Measurements from ENCODE around the gene TRPV5. TPM values are rescaled to one million over a fixed set of nuclear protein-coding genes. Genes with fewer than 3 reads are reported as not detected.

The TRPV5 gene
- polyA plus RNA-seq, 1 experiment = not detected

DNA sequence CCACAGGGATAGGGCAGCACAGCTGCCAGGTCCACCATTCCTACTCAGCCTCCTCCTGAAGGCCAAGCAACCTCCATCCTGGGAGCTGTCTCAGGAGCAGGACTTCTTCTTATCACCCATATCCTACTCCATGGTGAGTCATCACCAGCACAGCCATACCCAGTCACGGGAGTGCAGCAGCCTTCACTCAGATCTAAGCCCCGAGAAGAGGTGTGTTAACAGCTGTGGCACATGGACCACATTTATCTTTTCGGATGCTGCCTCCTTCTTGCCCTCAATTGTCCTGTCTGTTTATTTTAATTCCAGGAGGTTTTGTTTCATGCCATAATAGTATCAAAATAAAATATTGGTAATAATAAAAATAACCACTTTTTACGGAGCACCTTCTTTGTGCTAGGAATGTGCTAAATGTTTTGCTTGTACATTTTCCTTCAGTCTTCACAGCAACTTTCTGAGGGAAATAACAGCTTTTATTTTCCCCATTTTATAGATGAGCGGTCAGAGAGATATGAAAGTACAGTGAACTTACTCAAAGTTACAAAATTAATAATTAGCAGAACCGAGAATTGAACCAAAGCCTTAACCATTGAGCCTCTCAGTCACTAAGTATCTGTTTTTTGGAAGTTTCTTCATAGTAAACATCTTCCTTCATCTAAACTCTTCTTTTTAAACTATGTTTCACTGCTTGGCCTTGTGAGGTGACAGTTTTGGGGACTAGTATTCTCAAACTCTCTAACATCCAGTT, 31.1 kb upstream of the TRPV5 start:
- ChIA-PET CTCF (no interaction called here), POLR2A (no interaction called here)
- no peak for DNase-seq (ENCODE audit: low read depth)
- Histone ChIP-seq H3K36me3 (ENCODE audit: control insufficient read depth, insufficient read depth, low read length) (no peaks in the 10 kb centered on the region), H3K27me3 (ENCODE audit: control insufficient read depth, insufficient read depth, low read length) (no peaks in the 10 kb centered on the region), H3K4me3 (ENCODE audit: low read depth, low read length) (no peak overlapping the region)
- TF ChIP-seq, protein P1, sequence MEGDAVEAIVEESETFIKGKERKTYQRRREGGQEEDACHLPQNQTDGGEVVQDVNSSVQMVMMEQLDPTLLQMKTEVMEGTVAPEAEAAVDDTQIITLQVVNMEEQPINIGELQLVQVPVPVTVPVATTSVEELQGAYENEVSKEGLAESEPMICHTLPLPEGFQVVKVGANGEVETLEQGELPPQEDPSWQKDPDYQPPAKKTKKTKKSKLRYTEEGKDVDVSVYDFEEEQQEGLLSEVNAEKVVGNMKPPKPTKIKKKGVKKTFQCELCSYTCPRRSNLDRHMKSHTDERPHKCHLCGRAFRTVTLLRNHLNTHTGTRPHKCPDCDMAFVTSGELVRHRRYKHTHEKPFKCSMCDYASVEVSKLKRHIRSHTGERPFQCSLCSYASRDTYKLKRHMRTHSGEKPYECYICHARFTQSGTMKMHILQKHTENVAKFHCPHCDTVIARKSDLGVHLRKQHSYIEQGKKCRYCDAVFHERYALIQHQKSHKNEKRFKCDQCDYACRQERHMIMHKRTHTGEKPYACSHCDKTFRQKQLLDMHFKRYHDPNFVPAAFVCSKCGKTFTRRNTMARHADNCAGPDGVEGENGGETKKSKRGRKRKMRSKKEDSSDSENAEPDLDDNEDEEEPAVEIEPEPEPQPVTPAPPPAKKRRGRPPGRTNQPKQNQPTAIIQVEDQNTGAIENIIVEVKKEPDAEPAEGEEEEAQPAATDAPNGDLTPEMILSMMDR (IDR thresholded peaks at IDR 0.05; ENCODE audit: insufficient read depth, low read depth, low read length) = no peak

DNA sequence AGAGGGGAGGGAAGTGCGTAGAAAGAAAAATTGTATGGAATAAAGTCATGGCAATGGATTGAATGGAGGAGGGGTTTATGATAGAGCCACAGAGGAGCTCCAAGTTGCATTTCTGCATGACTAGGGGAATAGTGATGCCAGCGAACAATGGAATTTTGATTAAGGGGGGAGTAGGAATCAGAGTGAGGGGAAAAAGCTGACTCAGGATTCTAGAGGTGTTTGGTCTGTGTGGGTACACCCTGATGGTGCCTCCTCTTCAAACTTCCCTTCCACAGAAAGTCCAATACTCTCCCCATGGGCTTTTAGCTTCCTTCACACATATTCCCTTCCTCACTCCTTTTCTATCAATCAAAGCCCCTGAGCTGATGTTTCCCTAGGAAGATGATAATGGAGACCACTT, 30.4 kb upstream of the TRPV5 start:
- DNase-seq (ENCODE audit: low read depth) = no peak
- Histone ChIP-seq H3K36me3 (ENCODE audit: control insufficient read depth, insufficient read depth, low read length) (no peaks in the 10 kb centered on the region), H3K27me3 (ENCODE audit: control insufficient read depth, insufficient read depth, low read length) (no peaks in the 10 kb centered on the region), H3K4me3 (ENCODE audit: low read depth, low read length) (no peak overlapping the region)
- TF ChIP-seq, protein P1 (IDR thresholded peaks at IDR 0.05; ENCODE audit: insufficient read depth, low read depth, low read length) = no peak
- CTCF ChIA-PET = interaction anchor here (0.6 kb wide), 1 partner anchor 16 kb away, joined by 3 read pairs; no protein-coding TSS in a partner anchor
- POLR2A ChIA-PET = no interaction called here

DNA sequence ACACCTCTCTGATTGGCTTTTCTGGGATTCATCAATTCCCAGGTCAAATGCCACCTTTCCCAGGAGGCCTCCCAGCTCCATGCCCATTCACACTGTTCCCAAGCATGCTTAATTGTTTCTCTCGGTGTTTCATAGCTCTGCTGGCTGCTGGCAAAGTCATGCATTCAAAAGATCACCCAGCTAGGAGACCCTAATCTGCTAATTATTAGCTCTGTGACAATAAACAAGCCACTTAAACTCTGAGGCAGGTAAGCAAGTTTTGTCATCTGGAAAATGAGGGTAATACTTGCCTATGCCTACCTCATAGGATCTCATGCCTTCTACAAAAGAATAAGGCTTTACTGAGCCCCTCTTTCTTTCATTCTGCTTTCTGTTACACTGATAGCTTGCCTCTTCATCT, 29.4 kb upstream of the TRPV5 start:
- TF ChIP-seq, protein P1 (IDR thresholded peaks at IDR 0.05; ENCODE audit: insufficient read depth, low read depth, low read length) = no peak
- Histone ChIP-seq H3K36me3 (ENCODE audit: control insufficient read depth, insufficient read depth, low read length) (no peaks in the 10 kb centered on the region), H3K4me3 (ENCODE audit: low read depth, low read length) (no peak overlapping the region), H3K27me3 (ENCODE audit: control insufficient read depth, insufficient read depth, low read length) (no peaks in the 10 kb centered on the region)
- ChIA-PET CTCF (no interaction called here), POLR2A (no interaction called here)
- no peak for DNase-seq (ENCODE audit: low read depth)

DNA sequence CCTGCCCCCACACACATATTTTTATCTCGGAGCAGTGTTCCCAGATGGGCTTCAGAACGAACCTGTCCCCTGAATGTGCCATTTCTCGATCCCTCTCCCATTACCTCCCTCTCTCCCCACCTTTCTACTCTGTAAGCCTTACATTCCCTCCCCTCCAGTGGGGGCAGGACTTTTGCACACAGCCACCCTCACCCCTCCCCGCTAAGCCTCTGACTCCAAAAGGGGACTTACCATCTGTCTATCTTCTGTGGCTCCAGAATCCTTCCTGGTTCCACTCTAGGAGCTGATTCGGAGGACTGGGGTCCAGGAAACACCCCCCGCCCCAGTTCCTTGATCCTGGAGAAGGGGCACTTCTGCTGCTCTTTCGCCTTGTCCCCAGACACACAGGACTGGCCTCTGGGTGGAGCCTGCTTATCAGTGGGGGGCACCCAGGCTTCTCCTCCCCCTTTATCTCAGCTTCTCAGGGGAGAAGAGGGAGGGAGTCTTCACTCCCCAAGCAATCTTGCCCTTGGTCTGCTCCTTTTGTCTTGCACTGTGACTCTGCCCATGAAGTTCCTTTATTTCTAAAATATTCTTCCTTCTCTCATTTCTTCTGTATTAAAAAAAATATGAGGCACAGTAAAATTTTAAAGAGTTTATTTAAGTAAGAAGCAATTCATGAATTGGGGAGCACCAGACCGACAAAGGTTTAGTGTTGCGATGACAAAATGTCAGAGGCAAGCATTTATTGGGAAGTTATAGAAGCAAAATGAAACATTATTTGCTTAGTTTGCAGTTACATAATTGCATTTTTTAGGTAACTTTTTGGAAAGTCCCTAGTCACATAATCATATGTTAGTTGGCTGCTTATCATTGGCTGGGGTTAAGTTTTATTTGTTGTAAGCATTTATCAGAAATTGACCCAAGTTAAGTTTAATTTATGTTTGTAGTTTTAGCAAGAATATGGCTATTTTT, 28.7 kb upstream of the TRPV5 start, which contains the start of gene KEL:
Gene KEL, minus strand, starts transcription at position 391 of the 954 bp plus-strand sequence. Its CDS starts 157 bp downstream, at position 234.
- CTCF ChIA-PET = no interaction called here
- DNase-seq (ENCODE audit: low read depth) = no peak
- Histone ChIP-seq H3K36me3 (ENCODE audit: control insufficient read depth, insufficient read depth, low read length) (no peaks in the 10 kb centered on the region), H3K4me3 (ENCODE audit: low read depth, low read length) (no peak within 1 kb of the TSS), H3K27me3 (ENCODE audit: control insufficient read depth, insufficient read depth, low read length) (no peaks in the 10 kb centered on the region)
- TF ChIP-seq, protein P1 (IDR thresholded peaks at IDR 0.05; ENCODE audit: insufficient read depth, low read depth, low read length) = no peak
- POLR2A ChIA-PET = no interaction called here

DNA sequence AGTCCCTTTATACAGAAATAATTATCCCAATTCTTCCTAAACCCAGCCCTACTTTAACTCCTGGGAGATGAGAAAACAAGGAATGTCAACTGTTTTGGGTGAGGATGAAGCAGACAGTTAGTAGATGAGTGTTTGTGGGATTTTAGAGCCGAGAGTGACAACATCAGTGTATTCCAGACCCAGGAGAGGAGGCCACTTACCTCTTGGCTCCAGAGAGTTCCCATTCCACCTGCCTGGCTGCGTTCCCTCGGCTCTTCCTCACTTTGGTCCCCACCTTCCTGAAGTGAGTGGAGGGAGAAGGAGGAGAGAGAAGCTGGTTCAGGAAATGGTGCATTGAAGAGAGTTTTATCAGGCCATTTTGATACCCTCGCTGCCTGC, 28.0 kb upstream of the TRPV5 start:
- no peak for DNase-seq (ENCODE audit: low read depth)
- ChIA-PET POLR2A (no interaction called here), CTCF (no interaction called here)
- Histone ChIP-seq H3K27me3 (ENCODE audit: control insufficient read depth, insufficient read depth, low read length) (no peaks in the 10 kb centered on the region), H3K36me3 (ENCODE audit: control insufficient read depth, insufficient read depth, low read length) (no peaks in the 10 kb centered on the region), H3K4me3 (ENCODE audit: low read depth, low read length) (no peak overlapping the region)
- TF ChIP-seq, protein P1 (IDR thresholded peaks at IDR 0.05; ENCODE audit: insufficient read depth, low read depth, low read length) = no peak

Measured in BJ (cell line).